HG03457 (cell line): Measurements from ENCODE around the gene EDNRA.

ENCODE experiments used
- ATAC-seq: cut with Tn5 transposase; IDR thresholded peaks from one replicate; pipeline ENCODE4 v1.9.1; 2021; ENCODE audit warnings: moderate number of reproducible peaks; ENCODE audit not compliant: unreplicated experiment

The EDNRA gene

GRCh38 chr4:147496500-147496899 is 15.6 kb downstream of the EDNRA start:
- ATAC-seq: no peak

- no peak for ATAC-seq
Observed at GRCh38 chr4:147498031-147498660, 17.2 kb downstream of the EDNRA start.

GRCh38 chr4:147508346-147508745 is 27.4 kb downstream of the EDNRA start:
- no peak for ATAC-seq

GRCh38 chr4:147509386-147509785 is 28.5 kb downstream of the EDNRA start:
- ATAC-seq: no peak

GRCh38 chr4:147510962-147511668 is 30.2 kb downstream of the EDNRA start:
- no peak for ATAC-seq

- ATAC-seq: no peak
Observed at GRCh38 chr4:147513091-147513490, 32.2 kb downstream of the EDNRA start.

- ATAC-seq: no peak
Observed at GRCh38 chr4:147513952-147514351, 33.1 kb downstream of the EDNRA start.

- no peak for ATAC-seq
Observed at GRCh38 chr4:147515220-147515936, 34.5 kb downstream of the EDNRA start.

- ATAC-seq: no peak
Observed at GRCh38 chr4:147516133-147516532, 35.2 kb downstream of the EDNRA start.

- ATAC-seq: no peak
Observed at GRCh38 chr4:147518086-147518485, 37.2 kb downstream of the EDNRA start.

GRCh38 chr4:147518846-147519767 is 38.2 kb downstream of the EDNRA start:
- ATAC-seq: peak; percentile 92

GRCh38 chr4:147524601-147525000 is 43.7 kb downstream of the EDNRA start:
- ATAC-seq: no peak

- ATAC-seq: no peak
Observed at GRCh38 chr4:147525494-147526271, 44.8 kb downstream of the EDNRA start.

- ATAC-seq: no peak
Observed at GRCh38 chr4:147526272-147526654, 45.4 kb downstream of the EDNRA start.

- ATAC-seq: no peak
Observed at GRCh38 chr4:147528054-147528453, 47.2 kb downstream of the EDNRA start.

GRCh38 chr4:147530134-147530533 is 49.2 kb downstream of the EDNRA start:
- no peak for ATAC-seq

- ATAC-seq: no peak
Observed at GRCh38 chr4:147530723-147531122, 49.8 kb downstream of the EDNRA start.

GRCh38 chr4:147532896-147533295 is 52.0 kb downstream of the EDNRA start:
- no peak for ATAC-seq

- ATAC-seq: no peak
Observed at GRCh38 chr4:147533331-147533730, 52.4 kb downstream of the EDNRA start.

GRCh38 chr4:147535124-147535523 is 54.2 kb downstream of the EDNRA start:
- ATAC-seq: no peak
